ENCODE data around the gene PHLDA2. TPM values are rescaled to one million over a fixed set of nuclear protein-coding genes. Genes with fewer than 3 reads are reported as not detected.

PHLDA2 gene
- polyA plus RNA-seq, 4 donors: 0.54 to 2.5 (median 1.3) TPM

DNA sequence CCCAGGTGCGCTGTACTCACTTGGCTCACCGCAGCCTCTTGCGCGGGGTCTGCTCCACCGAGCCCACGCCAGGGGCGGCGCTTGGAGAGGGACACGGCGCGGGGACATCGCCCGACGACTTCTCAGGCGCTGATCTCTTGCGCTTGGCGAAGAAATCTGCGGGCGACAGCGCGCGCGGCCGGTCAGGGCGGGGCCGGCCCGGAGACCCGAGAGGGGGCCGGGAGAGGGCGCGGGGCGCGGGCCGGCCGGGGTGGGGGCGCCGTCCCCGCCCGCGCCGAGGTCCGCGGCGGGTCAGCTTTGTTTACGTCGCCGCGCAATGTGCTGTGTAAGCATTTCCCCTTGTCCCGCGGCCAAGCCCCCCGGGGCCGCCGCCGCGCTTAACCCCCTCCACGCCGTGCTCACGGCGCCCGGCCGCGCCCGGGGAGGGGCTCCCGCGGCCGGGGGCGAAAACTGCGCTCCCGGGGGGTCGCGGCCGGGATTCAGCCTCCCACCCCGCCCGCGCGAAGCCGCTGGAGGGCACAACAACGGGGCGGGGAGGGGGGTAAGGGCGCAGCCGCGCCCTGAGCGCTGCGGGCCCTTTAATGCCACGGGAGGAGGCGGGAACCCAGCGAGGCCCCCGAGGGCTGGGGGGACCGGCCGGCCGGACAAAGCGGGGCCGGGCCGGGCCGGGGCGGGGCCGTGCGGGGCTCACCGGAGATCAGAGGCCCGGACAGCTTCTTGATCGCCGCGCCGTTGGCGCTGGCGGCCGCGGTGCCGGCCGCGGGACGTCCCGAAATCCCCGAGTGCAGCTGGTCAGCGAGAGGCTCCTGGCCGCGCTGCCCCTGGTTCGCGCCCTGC, 45.0 kb downstream of the PHLDA2 start:
- DNase-seq (ENCODE audit: low read depth in 4 of 4, low spot score in 3 of 4): no peak

DNA sequence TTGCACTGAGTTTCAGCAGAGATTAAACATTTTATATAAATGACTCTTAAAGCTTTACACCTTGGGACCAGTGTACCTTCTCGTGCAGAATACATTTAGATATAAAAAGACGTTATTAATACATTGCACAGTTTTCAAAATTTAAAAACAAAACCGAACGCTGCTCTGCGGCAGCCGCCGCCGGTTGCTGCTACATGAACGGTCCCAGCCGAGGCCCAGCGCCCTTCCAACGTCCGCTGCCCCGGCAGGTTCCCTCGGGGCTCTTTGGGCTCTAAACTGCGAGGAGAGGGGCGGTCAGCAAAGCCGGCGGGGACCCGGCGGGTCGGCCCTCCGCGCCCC, 45.6 kb downstream of the PHLDA2 start:
- DNase-seq (ENCODE audit: low read depth in 4 of 4, low spot score in 3 of 4): no peak

DNA sequence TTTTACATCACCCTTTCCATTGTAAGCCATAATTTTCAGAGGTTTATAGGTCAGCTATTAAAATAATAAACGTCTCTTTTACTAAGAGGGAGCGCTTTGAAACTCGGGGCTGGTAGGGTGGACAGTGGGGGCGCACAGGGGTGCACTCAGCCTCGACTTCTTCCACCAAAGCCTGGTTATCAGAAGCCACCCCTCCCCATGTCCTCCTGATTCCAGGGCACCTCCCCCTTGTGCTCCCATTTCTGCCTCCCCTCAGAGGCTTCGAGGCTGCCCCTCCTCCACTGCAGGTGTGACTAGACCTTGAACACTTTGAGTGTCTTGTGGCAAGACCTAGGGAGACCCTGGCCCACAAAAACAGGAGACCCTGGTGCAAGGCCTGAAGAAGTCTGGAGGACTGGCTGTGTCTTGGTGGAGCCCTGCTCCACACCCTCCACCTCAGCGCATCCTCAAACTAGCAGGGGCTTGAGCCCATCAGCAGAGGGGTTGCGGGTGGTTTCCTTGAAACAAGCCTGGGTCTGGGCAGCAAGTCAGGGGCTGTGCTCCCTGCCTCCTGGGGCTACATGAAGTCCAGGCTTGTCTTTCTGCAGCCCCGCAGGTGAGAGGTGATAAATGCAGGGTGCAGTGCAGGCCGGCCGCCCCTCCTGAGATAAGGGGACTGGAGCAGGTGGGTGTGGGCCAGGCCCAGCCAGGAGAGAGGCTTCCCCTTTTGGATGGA, 46.7 kb downstream of the PHLDA2 start:
- DNase-seq (ENCODE audit: low read depth in 4 of 4, low spot score in 3 of 4): no peak

DNA sequence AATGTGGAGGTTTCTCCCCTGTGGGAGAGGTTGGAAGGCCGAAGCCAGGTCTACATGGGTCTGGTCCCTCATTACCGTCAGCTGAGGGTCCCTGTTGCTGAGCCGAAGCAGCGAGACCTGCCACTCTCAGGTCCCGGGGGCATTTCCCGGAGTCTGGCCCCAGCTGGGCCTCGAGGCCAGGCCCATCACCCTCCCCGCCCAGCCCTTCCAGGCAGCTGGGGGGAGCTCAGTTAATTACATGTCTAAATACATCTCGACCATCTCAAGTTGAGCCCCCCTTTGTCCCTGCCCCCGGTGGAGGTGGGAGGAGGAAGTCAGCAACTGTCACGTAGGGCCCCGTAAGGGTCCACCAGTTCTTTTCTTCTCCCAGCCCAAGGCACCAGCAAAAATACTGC, 47.2 kb downstream of the PHLDA2 start:
- no peak for DNase-seq (ENCODE audit: low read depth in 4 of 4, low spot score in 3 of 4)

DNA sequence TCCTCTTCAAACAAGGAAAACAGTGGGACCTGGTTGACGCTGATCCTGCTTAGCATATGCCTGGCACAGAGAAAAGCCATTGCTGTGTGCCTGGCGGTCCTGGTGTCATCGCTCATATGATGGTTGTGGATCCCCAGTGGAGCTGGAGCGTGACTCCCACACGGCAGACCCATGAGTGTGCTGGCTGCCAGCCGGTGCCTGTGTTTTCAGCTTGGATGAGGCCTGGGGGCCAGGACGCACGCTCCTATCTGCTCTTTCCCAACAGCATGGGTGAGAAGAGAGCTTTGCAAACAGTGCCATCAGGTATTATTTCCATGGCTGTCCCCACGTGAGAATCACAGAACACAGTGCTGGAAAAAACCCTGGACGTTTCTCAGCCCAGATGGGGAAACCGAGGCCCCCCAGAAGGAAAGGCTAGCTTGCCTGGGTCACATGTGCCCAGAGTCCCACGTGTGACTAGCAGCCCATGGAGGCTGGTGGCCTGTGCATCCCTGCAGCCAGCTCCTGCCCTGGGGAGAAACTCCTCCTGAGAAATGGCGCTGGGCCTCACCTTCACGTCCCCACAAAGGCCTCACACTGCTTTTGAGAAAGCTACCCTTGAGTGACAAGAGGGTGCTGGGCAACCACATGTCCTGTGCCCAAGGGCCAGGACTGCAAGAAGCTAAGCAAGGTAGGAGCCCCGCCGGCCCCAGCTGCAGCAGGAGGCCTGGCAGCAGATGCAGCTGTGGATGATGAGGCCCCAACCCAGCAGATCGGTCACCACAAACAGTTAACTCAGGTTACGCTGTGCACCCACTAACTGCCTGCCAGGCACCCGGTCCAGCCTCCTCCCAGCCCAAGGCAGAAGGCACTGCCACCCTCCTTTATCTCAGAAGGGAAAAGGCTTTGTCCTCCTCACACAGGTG, 47.9 kb downstream of the PHLDA2 start:
- DNase-seq (ENCODE audit: low read depth in 4 of 4, low spot score in 3 of 4): no peak

DNA sequence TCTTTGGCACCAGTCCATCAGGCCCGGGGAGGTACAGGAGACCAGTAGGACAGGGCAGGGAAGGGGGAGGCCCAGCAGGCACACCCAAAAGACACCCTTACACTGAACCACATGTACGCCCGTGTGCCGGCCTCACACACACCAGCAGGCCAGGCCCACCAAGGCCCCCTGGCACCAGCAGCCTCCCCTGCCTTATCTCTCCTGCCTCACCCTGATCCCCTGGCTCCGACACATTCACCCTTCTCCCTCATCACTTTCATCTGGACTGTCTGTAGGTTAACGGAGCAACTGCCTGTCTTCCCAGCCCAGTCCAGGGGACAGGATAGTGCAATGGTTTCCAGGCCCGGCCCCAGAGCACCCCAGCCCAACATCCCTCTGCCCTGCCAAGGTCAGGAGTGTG, 48.6 kb downstream of the PHLDA2 start:
- no peak for DNase-seq (ENCODE audit: low read depth in 4 of 4, low spot score in 3 of 4)

DNA sequence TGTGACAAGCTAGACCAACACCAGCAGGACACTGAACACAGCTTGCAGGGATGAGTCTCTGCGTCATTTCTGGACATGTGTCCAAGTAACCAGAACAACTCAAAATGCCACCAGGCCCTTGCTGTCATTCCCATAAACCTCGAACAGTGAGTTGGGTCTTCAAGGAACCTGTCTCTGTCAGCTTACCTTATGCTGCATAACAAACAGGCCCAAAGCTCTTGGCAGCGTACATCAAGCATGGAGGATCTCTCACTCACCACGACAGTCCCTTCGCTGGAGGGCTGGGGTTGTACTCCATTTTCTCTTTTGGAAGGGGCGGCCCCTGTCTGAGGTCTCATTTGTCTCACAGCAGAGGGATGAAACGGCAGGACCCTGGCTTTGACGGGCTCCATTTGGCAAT, 50.4 kb downstream of the PHLDA2 start:
- DNase-seq (ENCODE audit: low read depth in 4 of 4, low spot score in 3 of 4): no peak

Other genes starting within 250 kb of the PHLDA2 start
- 1 to 10 TPM in 1 of 4 donors, under 1 TPM in 3; 0.72 to 1.5 (median 0.84) TPM for gene KCNQ1OT1, start 229.4 kb downstream of the PHLDA2 start, polyA plus RNA-seq (ENCODE audit: insufficient read length in 4 of 4)
- 100 to 1,000 TPM; 115 to 166 (median 134) TPM for gene CDKN1C, start 43.6 kb downstream of the PHLDA2 start, polyA plus RNA-seq (ENCODE audit: insufficient read length in 4 of 4)
- 100 to 1,000 TPM; 173 to 202 (median 194) TPM for gene NAP1L4, start 62.9 kb upstream of the PHLDA2 start, polyA plus RNA-seq (ENCODE audit: insufficient read length in 4 of 4)
- gene CARS1, start 128.0 kb upstream of the PHLDA2 start, polyA plus RNA-seq (ENCODE audit: insufficient read length in 4 of 4): 10 to 100 TPM; 25.2 to 26.2 (median 25.9) TPM
- 10 to 100 TPM; 18.2 to 20.9 (median 19.8) TPM for gene OSBPL5, start 235.9 kb upstream of the PHLDA2 start, polyA plus RNA-seq (ENCODE audit: insufficient read length in 4 of 4)